Activated B cell treated with CpG ODN at 0.5 μM for 24 hours (primary cell): ENCODE results near the gene VAMP8. TPM values are rescaled to one million over a fixed set of nuclear protein-coding genes. Genes with fewer than 3 reads are reported as not detected.

Source experiments
- ATAC-seq: fragments of 200-7000 bp; cut with Tn5 transposase; one replicate; pipeline ENCODE4 v1.10.0; 2021; ENCODE audit warnings: low read depth, mild to moderate bottlenecking, moderate library complexity
- CTCF ChIA-PET: fragments of 350-600 bp; sonication (Branson Sonifier 250); formaldehyde crosslinking; loops from one replicate; lab custom pipeline; 2021; ENCODE audit warnings: antibody characterized with exemption; lab: Charles Lee
- POLR2A ChIA-PET: fragments of 350-600 bp; sonication (Branson Sonifier 250); formaldehyde crosslinking; loops from one replicate; lab custom pipeline; 2021; ENCODE audit warnings: antibody characterized with exemption; lab: Charles Lee
- DNase-seq: peaks from one replicate; pipeline ENCODE4 v3.0.0; 2022
- H3K27ac Mint-ChIP-seq: one replicate; pipeline ENCODE4 v1.8.0; 2020; ENCODE audit warnings: mixed read lengths
- H3K27me3 Mint-ChIP-seq: one replicate; pipeline ENCODE4 v1.8.0; 2021; ENCODE audit warnings: mixed read lengths
- H3K36me3 Mint-ChIP-seq: one replicate; pipeline ENCODE4 v1.8.0; 2021; ENCODE audit warnings: low read depth, mixed read lengths
- H3K4me1 Mint-ChIP-seq: one replicate; pipeline ENCODE4 v1.8.0; 2021; ENCODE audit warnings: mixed read lengths
- H3K4me3 Mint-ChIP-seq: one replicate; pipeline ENCODE4 v1.8.0; 2020; ENCODE audit warnings: mild to moderate bottlenecking, mixed read lengths
- H3K9me3 Mint-ChIP-seq: one replicate; pipeline ENCODE4 v1.8.0; 2020; ENCODE audit warnings: mixed read lengths
- CTCF ChIP-seq: fragments of 200-600 bp; IDR thresholded peaks from one replicate; pipeline ENCODE4 v1.8.0; 2022; ENCODE audit warnings: antibody characterized with exemption, mild to moderate bottlenecking
- intact Hi-C: fragments of 100-400 bp; cut with micrococcal nuclease; formaldehyde crosslinking; loops from one replicate; pipeline ENCODE4 v1.15.1; 2024
- total RNA-seq: library from RNA; stranded (reverse); gene quantifications from 2 replicates; pipeline ENCODE4 v1.2.3, GENCODE V29; 2022

The VAMP8 gene
- total RNA-seq, 1 donor from 2014 or later, result 128 TPM

GRCh38 chr2:85547089-85547858 lies 30.1 kb upstream of the VAMP8 start:
- Mint-ChIP-seq H3K27ac (no peak overlapping the region), H3K4me3 (no peak overlapping the region), H3K36me3 (peaks cover 89% of the 10 kb centered on the region), H3K27me3 (no peaks in the 10 kb centered on the region), H3K9me3 (no peaks in the 10 kb centered on the region), H3K4me1 (peaks cover 16% of the 10 kb centered on the region)
- ChIA-PET POLR2A (interaction anchor here (1.4 to 3.7 kb wide), 4 partner anchors 8 to 155 kb away, joined by 3 to 21 read pairs (median 10); partner anchors contain the start of genes GGCX, MAT2A and SH2D6), CTCF (interaction anchor here (1.6 kb wide), 1 partner anchor 127 kb away, joined by 19 read pairs; the partner anchor contains the start of gene SH2D6)
- no peak for DNase-seq
- TF ChIP-seq CTCF, result no peak
- intact Hi-C loops, result no loop called here
- ATAC-seq, result no peak

- H3K4me3 Mint-ChIP-seq, result no peak overlapping the region
- no peak overlapping the region for H3K27ac Mint-ChIP-seq
- ChIA-PET CTCF (interaction anchor here (1.1 to 1.6 kb wide), 2 partner anchors 8 to 128 kb away, joined by 3 to 19 read pairs; partner anchors contain the start of gene SH2D6), POLR2A (interaction anchor here (0.6 to 2.2 kb wide), 5 partner anchors 9 to 156 kb away, joined by 3 to 21 read pairs (median 5); partner anchors contain the start of gene MAT2A)
- H3K4me1 Mint-ChIP-seq, result peaks cover 9% of the 10 kb centered on the region
- peaks cover 89% of the 10 kb centered on the region for H3K36me3 Mint-ChIP-seq
- no peaks in the 10 kb centered on the region for H3K27me3 Mint-ChIP-seq
- H3K9me3 Mint-ChIP-seq, result no peaks in the 10 kb centered on the region
- intact Hi-C loops, result no loop called here
- ATAC-seq (no peak), DNase-seq (no peak)
- TF ChIP-seq CTCF, result no peak
Measured at GRCh38 chr2:85547859-85548607, 29.4 kb upstream of the VAMP8 start.

GRCh38 chr2:85548608-85548900 lies 28.8 kb upstream of the VAMP8 start:
- ChIA-PET CTCF (interaction anchor here (1.1 to 4.5 kb wide), 3 partner anchors 9 to 157 kb away, joined by 3 to 105 read pairs (median 19); partner anchors contain the start of gene SH2D6), POLR2A (interaction anchor here (0.6 to 2.2 kb wide), 6 partner anchors 9 to 157 kb away, joined by 3 to 21 read pairs (median 4); partner anchors contain the start of gene MAT2A)
- Mint-ChIP-seq H3K4me3 (no peak overlapping the region), H3K9me3 (no peaks in the 10 kb centered on the region), H3K4me1 (peaks cover 9% of the 10 kb centered on the region), H3K27ac (no peak overlapping the region), H3K27me3 (no peaks in the 10 kb centered on the region), H3K36me3 (peaks cover 88% of the 10 kb centered on the region)
- intact Hi-C loops, result no loop called here
- TF ChIP-seq CTCF, result no peak
- ATAC-seq (no peak), DNase-seq (no peak)

- ATAC-seq, result no peak
- TF ChIP-seq CTCF, result no peak
- Mint-ChIP-seq H3K27ac (no peak overlapping the region), H3K4me3 (no peak overlapping the region), H3K27me3 (no peaks in the 10 kb centered on the region), H3K4me1 (peaks cover 7% of the 10 kb centered on the region), H3K36me3 (peaks cover 88% of the 10 kb centered on the region), H3K9me3 (no peaks in the 10 kb centered on the region)
- ChIA-PET POLR2A (interaction anchor here (0.5 to 5.5 kb wide), 8 partner anchors 10 to 161 kb away, joined by 3 to 70 read pairs (median 4); partner anchors contain the start of genes MAT2A and SH2D6), CTCF (interaction anchor here (1.1 to 4.5 kb wide), 4 partner anchors 10 to 195 kb away, joined by 3 to 105 read pairs (median 12); partner anchors contain the start of genes ELMOD3, RETSAT and SH2D6)
- intact Hi-C loops, result no loop called here
- DNase-seq, result no peak
Measured at GRCh38 chr2:85549095-85549494, 28.3 kb upstream of the VAMP8 start.
